ENCODE results near the gene DDX23. TPM values are rescaled to one million over a fixed set of nuclear protein-coding genes. Genes with fewer than 3 reads are reported as not detected.

DDX23 gene
- total RNA-seq, 1 experiment from 2014 or later, result 151 TPM

DNA sequence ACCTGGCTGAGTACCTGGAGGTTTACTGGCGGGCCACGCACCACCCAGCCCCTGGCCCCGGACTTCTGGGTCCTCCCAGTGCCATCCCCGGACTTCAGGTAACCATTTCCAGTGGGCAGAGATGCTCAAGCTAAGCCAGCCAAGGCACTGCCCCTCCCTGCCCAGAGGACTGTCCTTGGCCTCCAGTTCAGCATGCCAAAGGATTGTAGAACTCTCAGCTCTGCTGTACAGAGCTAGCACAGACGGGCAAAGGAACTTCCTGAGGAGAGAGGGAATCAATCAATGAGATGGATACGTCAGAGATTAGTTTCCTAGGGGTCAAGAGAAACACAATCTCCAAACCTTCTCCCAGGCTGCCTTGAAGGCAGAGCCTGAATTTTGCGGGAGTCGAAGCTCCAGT lies 24.9 kb downstream of the DDX23 start:
- Histone ChIP-seq H3K27me3 (replicated peaks; ENCODE audit: control insufficient read depth, insufficient read depth, low read length) (no peaks in the 10 kb centered on the region), H3K4me1 (no peaks in the 10 kb centered on the region), H3K9me3 (no peaks in the 10 kb centered on the region), H3K4me3 (ENCODE audit: low read depth, low read length) (no peak overlapping the region), H3K36me3 (ENCODE audit: control insufficient read depth, insufficient read depth, low read length) (no peaks in the 10 kb centered on the region; the same call in none of the 2 replicates)
- ChIA-PET CTCF (interaction anchor here (0.5 to 1.0 kb wide), 2 partner anchors 12 to 130 kb away, joined by 3 to 5 read pairs; partner anchors contain the start of gene ARF3), POLR2A (interaction anchor here (0.8 kb wide), 1 partner anchor 38 kb away, joined by 3 read pairs; no protein-coding TSS in a partner anchor)
- no peaks in the 10 kb centered on the region for H3K9me3 Mint-ChIP-seq (ENCODE audit: unreplicated experiment)
- TF ChIP-seq, protein P1, sequence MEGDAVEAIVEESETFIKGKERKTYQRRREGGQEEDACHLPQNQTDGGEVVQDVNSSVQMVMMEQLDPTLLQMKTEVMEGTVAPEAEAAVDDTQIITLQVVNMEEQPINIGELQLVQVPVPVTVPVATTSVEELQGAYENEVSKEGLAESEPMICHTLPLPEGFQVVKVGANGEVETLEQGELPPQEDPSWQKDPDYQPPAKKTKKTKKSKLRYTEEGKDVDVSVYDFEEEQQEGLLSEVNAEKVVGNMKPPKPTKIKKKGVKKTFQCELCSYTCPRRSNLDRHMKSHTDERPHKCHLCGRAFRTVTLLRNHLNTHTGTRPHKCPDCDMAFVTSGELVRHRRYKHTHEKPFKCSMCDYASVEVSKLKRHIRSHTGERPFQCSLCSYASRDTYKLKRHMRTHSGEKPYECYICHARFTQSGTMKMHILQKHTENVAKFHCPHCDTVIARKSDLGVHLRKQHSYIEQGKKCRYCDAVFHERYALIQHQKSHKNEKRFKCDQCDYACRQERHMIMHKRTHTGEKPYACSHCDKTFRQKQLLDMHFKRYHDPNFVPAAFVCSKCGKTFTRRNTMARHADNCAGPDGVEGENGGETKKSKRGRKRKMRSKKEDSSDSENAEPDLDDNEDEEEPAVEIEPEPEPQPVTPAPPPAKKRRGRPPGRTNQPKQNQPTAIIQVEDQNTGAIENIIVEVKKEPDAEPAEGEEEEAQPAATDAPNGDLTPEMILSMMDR (IDR thresholded peaks at IDR 0.05; ENCODE audit: insufficient read depth in 1 of 2, low read depth in 1 of 2, low read length in 1 of 2, severe bottlenecking in 1 of 2, unreplicated experiment in 1 of 2), result no peak
- H3K4me3 Mint-ChIP-seq (ENCODE audit: unreplicated experiment), result no peak overlapping the region
- H3K36me3 Mint-ChIP-seq (ENCODE audit: insufficient read depth, unreplicated experiment), result peaks cover 46% of the 10 kb centered on the region
- intact Hi-C loops (cut with micrococcal nuclease; ENCODE audit: unreplicated experiment), result no loop called here
- peaks cover 6% of the 10 kb centered on the region for H3K4me1 Mint-ChIP-seq (ENCODE audit: low read depth, unreplicated experiment)
- BruUV-seq (replicated peaks), result no TSS peak
- DNase-seq, result no peak
- no peak overlapping the region for H3K27ac Mint-ChIP-seq (ENCODE audit: unreplicated experiment)
- no peaks in the 10 kb centered on the region for H3K27me3 Mint-ChIP-seq (ENCODE audit: insufficient read depth, unreplicated experiment)

DNA sequence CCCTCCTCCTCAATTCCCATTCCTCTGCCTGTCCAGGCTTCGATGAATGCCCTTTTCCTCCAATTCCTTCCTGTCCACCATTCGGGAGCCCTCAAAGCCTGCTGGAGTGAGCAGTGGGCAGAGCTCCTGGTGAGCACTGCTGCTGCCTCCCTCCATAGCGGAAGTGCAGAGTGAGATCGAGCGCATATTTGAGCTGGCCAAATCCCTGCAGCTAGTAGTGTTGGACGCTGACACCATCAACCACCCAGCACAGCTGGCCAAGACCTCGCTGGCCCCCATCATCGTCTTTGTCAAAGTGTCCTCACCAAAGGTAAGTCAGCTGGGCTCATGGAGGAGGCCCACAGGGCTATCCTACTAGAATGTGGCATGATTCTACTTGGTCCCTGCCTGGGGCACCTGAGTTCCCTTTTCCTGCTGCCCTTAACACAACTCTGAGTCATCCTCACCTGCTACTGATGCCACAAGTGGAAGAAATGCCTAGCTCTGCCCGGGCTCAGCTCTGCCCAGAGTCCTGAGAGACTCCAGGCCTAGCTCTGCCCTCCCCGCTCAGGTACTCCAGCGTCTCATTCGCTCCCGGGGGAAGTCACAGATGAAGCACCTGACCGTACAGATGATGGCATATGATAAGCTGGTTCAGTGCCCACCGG lies 25.6 kb downstream of the DDX23 start:
- ChIA-PET POLR2A (no interaction called here), CTCF (interaction anchor here (0.5 to 1.7 kb wide), 4 partner anchors 12 to 131 kb away, joined by 3 to 5 read pairs (median 3); partner anchors contain the start of gene ARF3)
- H3K4me1 ChIP-seq, result no peaks in the 10 kb centered on the region
- DNase-seq, result no peak
- Mint-ChIP-seq H3K27me3 (ENCODE audit: insufficient read depth, unreplicated experiment) (no peaks in the 10 kb centered on the region), H3K4me3 (ENCODE audit: unreplicated experiment) (no peak overlapping the region), H3K27ac (ENCODE audit: unreplicated experiment) (no peak overlapping the region), H3K36me3 (ENCODE audit: insufficient read depth, unreplicated experiment) (peaks cover 41% of the 10 kb centered on the region), H3K9me3 (ENCODE audit: unreplicated experiment) (no peaks in the 10 kb centered on the region), H3K4me1 (ENCODE audit: low read depth, unreplicated experiment) (peaks cover 7% of the 10 kb centered on the region)
- BruUV-seq (replicated peaks), result no TSS peak
- TF ChIP-seq, protein P1 (IDR thresholded peaks at IDR 0.05; ENCODE audit: insufficient read depth in 1 of 2, low read depth in 1 of 2, low read length in 1 of 2, severe bottlenecking in 1 of 2, unreplicated experiment in 1 of 2), result no peak
- H3K4me3 ChIP-seq (ENCODE audit: low read depth, low read length), result no peak overlapping the region
- H3K9me3 ChIP-seq, result no peaks in the 10 kb centered on the region
- intact Hi-C loops (cut with micrococcal nuclease; ENCODE audit: unreplicated experiment), result no loop called here
- no peaks in the 10 kb centered on the region for H3K27me3 ChIP-seq (replicated peaks; ENCODE audit: control insufficient read depth, insufficient read depth, low read length)
- H3K36me3 ChIP-seq (ENCODE audit: control insufficient read depth, insufficient read depth, low read length), result no peaks in the 10 kb centered on the region; the same call in none of the 2 replicates

DNA sequence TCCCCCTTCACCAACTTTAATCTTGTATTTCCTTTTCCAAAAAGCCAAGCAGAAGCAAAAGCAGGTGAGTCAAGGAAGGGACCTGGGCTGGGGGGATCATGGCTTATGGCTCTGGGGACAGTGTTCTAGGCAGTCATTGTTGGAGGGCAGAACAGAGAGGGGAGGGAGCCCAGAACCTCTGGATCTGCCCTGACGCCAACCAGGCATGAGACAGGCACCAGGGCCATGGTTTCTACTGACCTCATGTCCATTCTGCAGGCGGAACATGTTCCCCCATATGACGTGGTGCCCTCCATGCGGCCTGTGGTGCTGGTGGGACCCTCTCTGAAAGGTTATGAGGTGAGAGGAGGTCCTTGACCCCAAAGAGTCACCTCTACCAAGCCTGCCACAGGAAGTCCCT lies 27.1 kb downstream of the DDX23 start:
- no TSS peak for BruUV-seq (replicated peaks)
- ChIA-PET POLR2A (no interaction called here), CTCF (interaction anchor here (1.7 kb wide), 1 partner anchor 10 kb away, joined by 5 read pairs; no protein-coding TSS in a partner anchor)
- intact Hi-C loops (cut with micrococcal nuclease; ENCODE audit: unreplicated experiment), result no loop called here
- H3K9me3 Mint-ChIP-seq (ENCODE audit: unreplicated experiment), result no peaks in the 10 kb centered on the region
- no peaks in the 10 kb centered on the region for H3K9me3 ChIP-seq
- no peak overlapping the region for H3K27ac Mint-ChIP-seq (ENCODE audit: unreplicated experiment)
- no peak overlapping the region for H3K4me3 Mint-ChIP-seq (ENCODE audit: unreplicated experiment)
- no peaks in the 10 kb centered on the region for H3K4me1 ChIP-seq
- H3K36me3 Mint-ChIP-seq (ENCODE audit: insufficient read depth, unreplicated experiment), result peaks cover 27% of the 10 kb centered on the region
- no peak for DNase-seq
- H3K4me3 ChIP-seq (ENCODE audit: low read depth, low read length), result no peak overlapping the region
- peaks cover 7% of the 10 kb centered on the region for H3K4me1 Mint-ChIP-seq (ENCODE audit: low read depth, unreplicated experiment)
- TF ChIP-seq, protein P1 (IDR thresholded peaks at IDR 0.05; ENCODE audit: insufficient read depth in 1 of 2, low read depth in 1 of 2, low read length in 1 of 2, severe bottlenecking in 1 of 2, unreplicated experiment in 1 of 2), result no peak
- no peaks in the 10 kb centered on the region; the same call in 1 of the 2 replicates for H3K36me3 ChIP-seq (ENCODE audit: control insufficient read depth, insufficient read depth, low read length)
- H3K27me3 ChIP-seq (replicated peaks; ENCODE audit: control insufficient read depth, insufficient read depth, low read length), result no peaks in the 10 kb centered on the region
- no peaks in the 10 kb centered on the region for H3K27me3 Mint-ChIP-seq (ENCODE audit: insufficient read depth, unreplicated experiment)
